SHP77 (cell line): ENCODE measurements around the gene MED27.

Experiments
- DNase-seq, 2 experiments: peaks; one replicate each; lab custom pipeline; 2025; lab: John Stamatoyannopoulos, UW

Gene MED27

DNA sequence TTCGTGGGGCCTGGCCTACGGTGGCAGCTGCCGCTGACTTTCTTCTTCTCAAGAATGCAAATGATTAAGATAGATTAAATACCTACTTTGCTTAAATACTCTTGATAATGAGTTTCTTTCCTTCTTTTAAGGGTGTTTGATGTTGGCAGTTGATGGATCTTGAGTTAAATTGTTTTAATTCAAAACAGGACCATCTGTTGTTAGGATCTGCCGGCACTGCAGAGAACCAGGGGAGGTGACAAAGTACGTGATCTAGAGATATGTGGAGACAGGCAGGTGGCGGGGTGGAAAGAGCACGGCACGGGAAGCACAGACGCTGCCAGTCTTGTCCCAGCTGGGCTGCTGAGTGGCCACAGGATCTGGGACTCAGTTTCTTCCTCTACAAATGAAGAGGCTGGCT lies 37.9 kb downstream of the MED27 start:
- DNase-seq: peak; percentile 51 to 69

DNA sequence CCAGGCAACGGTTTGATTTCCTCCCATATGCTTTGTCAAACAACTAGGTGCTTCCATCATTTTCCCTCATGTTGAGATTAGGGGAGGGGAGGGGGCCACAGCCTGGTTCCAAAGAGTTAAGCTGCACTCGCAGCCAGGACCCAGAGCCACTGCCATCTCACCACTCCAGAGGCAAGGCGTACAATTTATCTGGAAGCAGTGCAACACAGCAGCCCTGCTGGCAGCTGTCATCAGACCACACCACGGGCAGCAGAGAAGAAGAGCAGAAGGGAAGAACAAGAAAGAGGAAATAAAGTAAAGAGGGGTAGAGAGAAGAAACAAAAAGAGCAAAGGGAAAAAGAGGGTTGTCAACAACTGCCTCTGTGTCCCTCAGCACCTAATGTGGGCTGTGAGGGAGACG lies 38.9 kb downstream of the MED27 start:
- DNase-seq: peak in 1 of 2 experiments; percentile 71

DNA sequence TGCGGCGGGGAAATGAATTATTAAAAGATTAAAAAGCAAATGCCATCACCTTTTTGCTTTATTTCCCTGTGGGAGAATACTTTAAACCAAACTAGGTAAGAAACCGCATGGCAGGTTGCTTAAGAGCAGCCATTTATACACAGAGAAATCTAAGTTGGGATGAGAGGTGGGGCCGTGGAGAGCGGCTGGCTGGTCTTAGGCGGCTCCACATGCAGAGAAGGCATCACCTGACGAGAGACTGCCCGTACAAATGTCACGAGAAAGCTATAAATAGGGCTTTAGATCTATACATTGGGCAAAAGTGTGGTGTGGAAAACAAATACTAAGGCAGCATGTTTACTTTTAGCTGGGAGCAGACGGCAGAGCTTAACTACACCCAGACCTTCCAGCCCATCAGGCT lies 39.4 kb downstream of the MED27 start:
- DNase-seq: peak; percentile 71 to 79

DNA sequence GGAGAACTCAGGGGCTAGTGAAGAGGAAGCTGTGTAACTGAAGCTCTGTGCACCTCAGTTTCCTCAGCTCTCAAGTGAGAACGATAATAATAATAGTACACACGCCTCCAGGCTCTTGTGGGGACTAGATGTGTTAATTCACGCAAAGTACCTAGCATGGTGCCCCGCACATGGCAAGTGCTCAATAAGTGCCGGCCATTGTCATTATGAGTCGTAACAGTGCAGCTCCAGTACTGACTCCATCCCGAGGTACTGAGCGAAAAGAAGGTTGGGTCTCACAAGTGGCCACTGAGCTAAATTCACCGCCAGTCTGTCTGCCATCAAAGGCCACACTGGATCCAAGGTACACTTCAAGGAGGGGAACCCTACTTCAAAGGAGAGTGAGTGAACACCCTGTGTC lies 40.4 kb downstream of the MED27 start:
- no peak for DNase-seq

DNA sequence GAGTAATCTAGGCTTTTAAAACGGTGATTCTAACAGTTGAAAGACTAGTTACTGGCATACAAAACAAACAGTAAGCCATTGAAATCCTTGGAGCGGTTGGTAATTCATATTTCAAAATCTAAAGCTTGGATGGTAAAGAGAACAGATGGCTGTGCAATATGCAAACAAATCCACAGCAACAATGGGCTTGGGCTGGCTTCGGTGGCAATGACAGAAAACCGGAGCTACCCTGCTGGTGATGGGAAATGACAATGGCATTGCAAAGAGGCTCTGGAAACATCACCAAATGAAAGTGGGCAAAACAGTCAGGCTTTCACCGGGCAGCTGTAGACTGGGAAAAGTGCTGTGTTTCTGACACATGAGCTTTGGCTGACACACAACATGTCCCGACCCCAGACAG lies 42.2 kb downstream of the MED27 start:
- DNase-seq: peak; percentile 70 to 80

DNA sequence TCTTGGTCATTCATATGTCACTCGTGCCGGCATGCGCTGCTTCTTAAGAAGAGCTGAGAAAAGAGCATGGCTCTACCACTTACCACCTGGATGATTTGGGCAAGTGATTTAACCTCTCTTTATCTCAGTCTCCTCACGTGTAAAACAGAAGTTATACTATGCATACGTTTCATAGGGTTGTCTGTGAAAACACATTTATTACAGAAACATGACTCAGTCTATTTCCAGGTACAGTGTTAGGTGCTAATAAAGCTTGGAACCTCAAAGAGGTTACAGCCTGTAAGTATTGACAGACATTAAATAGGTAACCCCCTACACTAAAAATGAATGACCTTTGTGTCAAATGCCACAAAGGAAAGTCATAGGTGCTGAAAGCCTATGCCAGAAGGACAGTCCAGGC lies 43.1 kb downstream of the MED27 start:
- no peak for DNase-seq

DNA sequence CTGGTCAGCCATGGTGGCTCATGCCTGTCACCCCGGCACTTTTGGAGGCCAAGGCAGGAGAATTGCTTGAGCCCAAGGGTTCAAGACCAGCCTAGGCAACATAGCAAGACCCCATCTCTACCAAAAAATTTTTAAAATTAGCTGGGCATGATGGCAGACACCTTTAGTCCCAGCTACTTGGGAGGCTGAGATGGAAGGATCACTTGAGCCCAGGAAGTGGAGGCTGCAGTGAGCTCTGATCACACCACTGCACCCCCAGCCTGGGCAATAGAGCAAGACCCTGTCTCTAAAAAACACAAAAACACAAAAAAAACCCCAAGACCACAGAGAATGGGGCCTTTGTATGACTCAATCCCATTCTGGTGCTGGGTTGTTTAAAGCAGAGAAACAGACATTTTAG lies 44.0 kb downstream of the MED27 start:
- no peak for DNase-seq

DNA sequence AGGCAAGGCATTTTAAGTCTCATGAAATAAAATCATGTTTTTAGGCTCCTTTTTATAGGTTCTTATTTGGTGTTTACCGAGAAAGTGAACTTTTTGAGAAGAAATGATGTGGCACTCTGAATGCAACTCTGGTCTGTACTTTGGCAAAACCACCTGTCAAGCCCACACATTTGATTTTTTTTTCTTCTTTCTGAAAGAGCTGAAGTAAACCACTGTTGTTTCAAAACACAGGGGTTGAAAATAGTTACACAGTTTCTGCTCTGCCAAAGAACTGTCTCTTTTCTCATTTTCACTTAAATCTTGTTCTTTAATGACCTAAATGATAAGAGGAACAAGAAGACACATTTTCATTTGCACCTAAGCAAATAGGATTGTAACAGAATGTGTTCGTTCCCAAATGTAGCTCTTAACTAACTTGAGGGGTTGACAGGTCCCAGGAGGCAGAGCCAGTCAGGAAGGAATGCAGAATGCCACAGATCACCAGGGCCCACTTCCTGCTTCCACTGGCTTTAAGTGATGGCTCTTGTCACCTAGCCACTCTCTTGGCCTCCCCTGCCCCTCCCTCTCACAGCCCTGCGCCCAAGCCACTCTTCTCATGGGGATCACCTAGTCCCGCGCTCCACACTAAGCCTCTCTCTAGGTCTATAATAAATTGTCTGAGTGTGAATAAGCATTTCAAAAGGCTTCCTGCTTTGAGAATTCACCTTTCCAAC lies 47.3 kb downstream of the MED27 start:
- DNase-seq: no peak

DNA sequence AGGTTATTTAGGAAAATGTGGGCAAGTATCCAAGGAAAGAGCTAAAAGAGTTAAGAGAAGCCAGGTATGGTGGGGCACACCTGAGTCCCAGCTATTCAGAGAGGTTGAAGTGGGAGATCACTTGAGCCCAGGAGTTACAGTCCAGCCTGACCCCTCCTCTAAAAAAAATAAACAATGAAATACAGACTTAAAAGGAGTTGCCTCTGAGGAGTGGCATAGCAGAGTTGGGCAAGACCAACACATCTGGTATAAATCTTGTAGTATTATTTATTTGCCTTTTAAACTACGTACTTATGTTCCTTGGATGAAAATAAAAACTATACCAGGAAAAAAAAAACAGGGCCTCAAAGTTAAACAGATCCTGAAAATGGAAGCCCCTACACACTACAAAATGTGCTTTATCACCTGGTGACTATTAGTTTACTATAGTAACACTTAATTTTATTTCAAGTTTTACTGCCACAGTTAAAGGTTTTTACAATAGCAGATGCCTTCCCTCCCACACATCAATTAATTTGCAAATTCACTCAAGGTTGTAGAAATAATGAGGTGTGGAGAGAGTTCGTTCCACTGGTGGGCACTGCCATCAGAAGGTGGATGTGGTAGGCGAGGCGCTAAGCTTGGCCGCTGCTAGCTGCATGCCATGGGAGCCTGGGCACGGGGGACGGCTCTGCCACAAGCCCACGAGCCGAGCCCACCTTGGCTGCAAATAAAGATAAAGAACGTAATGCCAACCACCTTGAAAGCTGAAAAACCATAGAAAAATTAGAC lies 48.0 kb downstream of the MED27 start:
- no peak for DNase-seq

DNA sequence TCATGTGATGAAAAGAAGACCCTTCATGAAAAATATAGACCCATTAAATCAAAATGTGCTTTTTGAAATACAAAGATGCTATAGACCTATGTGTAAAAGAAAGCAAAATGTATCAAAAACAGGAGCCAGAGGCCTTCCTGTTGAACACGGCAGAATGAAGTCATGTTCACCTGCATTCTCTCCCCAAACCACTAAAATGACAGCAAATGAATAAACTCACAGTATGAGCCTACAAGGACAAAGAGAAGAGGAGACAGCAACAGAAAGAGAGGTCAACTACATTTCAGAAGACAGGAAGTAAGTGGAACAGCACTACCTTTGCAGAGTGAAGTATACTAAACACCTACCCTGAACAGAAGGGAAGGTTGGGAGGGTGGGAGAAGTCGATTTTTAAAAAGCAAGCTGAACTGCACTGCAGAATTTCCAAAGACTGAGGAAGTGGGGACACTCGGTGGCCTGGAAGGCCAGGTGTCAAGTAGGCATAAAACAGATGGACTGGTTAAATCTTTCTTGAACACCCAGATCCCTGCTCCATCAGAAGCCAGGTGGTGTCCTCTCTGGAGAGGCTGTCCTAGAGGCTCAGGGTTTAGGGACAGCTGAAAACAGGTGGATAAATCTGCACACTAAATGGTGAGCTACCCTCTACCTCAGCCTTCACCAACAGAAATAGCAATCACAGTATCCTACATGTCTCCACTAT lies 48.9 kb downstream of the MED27 start:
- DNase-seq: no peak

DNA sequence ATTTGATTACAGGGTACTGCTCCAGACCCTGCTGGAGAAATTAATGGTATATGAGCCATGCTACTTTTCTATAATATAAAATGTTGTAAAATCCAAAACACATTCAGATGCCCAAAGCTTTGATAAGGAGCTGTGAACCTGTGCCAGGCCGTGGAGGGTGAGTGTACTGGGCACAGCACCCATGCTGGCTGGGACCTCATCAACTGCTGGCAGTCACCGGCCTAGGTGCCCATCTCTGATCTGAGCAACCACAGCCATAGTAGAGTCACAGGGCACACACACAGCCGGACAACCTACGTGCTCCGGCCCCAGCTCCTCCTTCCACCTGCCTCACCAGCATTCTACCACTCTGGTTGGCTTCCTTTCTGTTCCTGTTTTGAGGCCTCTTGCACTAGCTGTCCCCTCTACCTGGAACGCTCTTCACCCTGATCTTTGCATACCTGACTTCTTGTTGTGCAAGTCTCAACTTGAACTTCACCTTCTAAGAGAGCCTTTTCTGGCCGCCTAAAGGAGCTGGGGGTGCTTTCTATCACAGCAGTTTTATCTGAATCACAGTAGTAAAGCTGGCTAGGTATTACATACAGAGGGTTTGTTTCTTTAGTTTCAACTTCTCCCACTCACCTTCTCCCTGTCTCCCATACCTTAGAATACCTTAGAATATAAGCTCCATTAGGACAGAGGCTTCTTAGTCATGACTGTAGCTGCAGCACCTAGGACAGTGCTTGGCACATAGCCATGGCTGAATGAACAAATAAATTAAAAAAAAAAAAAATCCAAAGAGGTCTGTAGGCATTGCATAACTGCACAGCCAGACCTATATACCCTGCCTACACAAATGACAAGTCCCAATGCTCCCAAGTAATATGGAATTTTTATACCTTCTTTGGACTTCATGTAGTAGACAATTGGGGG lies 51.7 kb downstream of the MED27 start:
- DNase-seq: no peak

DNA sequence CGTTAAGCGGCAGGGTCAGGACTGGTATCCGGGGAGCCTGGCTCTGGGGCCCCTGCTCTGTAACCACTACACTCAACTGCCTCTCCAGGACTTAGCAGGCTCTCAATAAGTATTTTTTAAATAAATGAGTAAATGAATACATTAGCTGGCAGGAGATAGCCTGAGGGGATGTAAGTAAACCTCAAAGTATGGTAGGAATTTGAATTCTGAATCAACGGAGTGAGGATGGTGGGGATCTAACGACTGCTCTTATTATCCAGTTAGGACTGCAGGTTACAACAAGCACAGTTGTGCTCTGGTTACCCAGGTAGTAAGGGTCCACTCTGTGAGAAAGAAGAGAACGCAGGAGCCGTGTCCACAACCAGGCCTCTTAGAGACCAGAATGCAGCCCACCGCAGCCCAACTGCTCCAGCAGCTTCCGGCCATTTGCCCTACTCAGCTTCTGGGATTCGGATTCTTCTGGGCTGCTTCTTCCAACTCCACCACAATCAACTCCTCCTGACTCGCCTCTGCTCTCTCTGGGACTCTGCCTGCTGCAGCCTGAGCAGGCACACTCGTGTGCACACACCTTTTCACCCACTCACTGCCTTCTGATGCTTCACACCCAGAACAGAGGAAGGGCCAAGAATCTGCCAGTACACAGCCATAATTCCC lies 52.6 kb downstream of the MED27 start:
- no peak for DNase-seq

DNA sequence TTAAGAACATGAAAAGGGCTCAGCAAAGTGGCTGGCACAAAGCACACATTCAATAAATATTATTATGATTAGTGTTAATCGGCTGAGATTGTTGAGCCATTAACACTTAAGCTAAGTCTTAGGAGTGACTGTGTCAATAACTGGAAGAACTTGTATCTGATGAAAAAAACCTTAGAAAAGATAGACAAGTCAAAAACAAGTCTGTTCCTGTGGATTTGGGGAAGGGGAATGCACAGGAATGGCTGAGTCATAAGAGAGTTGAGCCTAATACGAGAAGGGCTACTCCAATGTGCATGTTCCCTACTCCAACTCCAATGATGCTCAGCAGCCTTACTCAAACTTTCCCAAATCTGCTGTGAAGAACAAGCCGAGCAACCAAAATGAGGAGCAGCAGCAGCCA lies 53.9 kb downstream of the MED27 start:
- DNase-seq: no peak

DNA sequence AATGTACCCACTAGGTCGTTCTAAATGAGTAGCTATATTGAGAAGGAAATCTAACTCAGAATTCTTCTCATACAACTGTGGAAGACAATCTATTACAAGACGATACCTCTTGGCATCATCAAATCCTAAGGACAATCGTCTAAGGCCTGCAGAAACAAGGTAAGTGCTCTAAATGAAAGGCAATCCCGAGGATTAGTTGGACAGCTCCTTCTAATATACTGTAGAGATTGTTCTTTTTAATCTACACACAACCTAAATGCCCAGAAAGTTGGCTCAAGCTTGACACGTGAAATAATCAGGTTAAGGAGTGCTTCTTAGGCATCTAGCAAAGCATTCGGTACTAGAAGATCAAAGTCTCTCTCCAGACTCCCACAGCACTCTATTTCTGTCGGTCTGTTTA lies 55.1 kb downstream of the MED27 start:
- DNase-seq: no peak

DNA sequence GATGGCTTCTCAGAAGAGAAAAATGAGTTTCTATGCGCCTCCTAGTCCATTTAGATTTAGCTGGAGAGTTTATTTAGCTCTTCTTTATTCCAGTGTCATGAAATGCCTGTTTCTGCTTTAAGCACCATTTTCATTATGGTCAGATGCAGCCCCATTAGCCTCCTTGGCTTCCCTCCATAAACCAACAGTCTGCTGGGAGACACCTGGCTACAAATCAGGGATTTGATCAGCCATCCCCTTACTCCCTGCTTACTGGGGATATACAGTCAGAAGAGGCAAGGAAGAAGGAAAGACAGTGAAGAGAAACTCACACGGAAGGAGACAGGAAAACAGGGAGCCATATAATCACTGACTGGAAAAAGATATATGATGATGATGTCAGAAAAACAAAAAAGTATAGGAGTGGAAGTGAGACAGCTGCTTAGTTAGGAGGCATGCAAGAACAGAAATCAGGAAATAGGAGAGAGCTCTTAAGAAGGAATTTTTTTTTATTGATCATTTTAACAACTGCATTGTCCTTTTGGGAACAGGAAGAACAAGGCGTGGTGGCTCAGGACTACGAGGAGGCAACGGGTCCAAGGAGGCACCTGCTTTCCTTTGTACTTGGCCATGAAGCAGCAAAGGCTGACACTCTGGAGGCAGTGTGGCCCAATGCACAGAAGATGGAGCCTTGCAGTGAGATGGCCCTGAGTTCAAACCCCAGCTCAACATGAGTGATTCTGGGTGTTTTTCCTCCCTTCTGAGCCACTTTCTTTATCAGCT lies 56.1 kb downstream of the MED27 start:
- DNase-seq: peak in 1 of 2 experiments; percentile 28

DNA sequence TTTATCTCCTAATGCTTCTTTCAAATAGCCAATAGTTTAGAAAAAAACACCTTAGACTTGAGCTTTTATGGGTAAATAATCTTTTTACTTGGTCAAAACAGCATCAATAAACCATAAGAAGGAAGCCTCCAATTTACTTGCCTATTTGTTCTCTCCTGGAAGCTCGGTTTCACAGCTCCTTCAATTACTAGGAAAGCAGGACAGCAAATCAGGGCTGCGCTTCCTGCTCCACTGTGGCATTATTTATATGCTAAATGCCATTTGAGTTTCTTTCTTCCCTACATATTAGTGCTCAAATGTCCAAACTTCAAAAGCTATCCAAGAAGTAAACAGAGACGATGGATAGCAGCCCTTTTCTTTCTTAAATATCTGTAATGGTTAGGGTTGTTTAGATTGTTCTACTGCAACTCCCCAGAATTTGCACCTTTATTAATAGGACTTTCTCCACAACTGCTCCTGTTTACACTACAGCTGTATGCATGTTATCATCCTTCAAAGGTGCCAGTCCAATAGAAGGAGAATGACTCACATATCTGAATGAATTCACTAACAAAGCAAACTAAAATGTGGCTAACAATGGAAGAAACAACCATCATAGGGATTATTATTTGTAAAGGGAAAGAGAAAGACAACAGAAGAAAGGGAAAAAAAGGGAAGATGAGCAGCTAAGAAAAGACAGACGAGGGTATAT lies 58.7 kb downstream of the MED27 start:
- DNase-seq: peak in 1 of 2 experiments; percentile 26

DNA sequence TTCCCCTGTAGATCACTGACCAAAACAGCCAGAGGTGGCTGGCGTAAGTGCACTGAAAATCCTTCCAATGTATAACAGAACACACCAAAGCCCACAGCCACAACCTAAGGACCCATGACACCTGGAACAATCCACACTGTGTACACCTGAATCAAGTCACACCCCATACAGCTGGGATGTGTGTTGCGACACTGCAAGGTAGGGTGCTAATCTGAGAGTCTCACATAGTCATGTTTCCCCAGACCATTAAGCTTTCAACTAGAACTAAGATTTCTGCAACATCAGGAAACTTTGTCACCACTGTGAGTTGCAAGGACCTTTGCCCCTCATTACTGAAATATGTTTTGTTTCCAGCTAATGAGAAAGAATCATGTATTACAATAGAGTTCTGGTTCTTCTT lies 59.4 kb downstream of the MED27 start:
- DNase-seq: no peak

DNA sequence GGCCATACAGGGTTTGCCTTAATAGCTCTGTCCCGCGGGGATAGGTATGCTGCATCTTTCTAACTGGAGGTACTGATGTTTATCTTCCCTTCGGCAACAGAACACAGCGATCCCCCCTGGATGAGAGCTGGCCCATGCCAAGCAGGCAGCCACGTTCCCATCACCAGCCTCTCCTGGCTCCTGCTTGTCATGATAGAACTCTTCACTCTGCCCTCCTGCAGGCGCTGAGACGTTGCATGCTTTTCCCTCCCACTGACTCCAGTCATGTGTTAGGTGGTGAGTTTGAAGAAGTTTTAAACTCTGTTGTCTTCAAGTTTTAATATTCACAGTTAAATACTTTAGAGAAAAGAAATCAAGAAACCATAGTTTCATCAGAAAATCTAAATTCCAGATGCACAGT lies 60.0 kb downstream of the MED27 start:
- DNase-seq: no peak

DNA sequence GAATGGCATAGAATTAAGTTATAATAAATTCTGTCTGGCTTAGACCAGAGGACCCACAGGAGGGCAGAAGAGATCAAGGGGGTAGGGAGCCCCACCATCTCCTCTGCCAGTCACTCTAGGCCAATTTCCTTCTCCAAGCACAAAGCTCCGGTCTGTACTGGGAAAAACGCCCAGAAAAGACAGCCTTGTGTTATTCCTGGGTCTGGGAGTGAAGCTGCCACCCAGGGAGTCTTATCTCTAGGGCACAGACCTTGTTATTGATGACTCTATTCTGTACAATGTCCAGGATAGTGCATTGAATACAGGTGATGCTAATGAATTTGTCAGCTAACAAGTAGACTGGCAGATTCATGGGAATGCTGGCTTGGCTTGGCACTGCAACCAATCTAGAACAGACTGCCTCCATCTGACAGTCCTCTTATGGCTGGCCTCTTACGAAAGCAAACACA lies 60.7 kb downstream of the MED27 start:
- peak in 1 of 2 experiments; percentile 45 for DNase-seq

DNA sequence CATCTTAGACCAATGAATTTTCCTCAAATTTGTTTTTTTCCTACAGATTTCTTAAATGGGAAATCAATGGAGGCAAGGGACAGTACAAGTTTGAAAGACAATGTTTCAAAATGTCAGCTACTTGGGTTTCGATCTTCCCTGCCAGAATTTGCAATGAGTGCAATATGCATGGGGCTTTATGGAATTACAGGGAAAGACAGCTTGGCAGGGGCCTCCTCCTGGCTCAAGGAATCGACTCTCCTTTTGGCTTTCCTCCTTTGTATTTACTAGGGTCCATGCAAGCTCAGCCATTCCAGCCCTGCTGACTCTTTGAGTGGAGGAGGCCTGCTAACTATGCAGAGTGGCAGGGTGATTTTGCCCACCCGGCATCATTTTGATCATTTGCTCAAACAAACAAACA lies 63.2 kb downstream of the MED27 start:
- no peak for DNase-seq
